Activated CD8-positive, alpha-beta memory T cell treated with anti-CD3 and anti-CD28 coated beads, Interleukin-2, amount 50 U/mL, for 1 hour (primary cell): Measurements from ENCODE around the gene CAMK1D.
"Not testable (repeated sequence)": the region's sequence is repeated elsewhere in the genome, so short reads cannot be mapped to it uniquely, and the experiment has no call there.

ENCODE experiments used
- DNase-seq: peaks from one replicate; pipeline ENCODE4 v3.0.0-alpha.2; 2020; ENCODE audit errors: extremely low read depth

Gene CAMK1D

DNA sequence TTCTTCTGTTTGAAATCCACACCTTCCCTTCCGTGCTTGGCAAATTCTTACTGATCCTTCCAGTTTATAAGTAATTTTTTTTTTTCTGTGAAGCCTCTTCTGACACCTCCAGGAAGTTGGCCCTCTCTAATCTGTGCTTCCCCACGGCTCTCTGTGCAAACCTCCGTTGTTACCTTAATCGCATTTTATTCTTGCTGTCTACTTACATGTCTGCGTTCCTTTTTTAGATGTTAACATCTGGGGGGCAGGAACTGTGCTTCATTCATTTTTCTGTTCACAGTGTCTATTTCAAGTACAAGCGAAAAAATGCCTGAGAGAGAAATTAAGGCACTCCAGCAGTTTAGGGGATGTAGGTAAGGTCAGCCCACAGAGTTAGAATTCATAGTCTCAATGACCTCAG, 8.4 kb upstream of the CAMK1D start:
- DNase-seq = no peak

DNA sequence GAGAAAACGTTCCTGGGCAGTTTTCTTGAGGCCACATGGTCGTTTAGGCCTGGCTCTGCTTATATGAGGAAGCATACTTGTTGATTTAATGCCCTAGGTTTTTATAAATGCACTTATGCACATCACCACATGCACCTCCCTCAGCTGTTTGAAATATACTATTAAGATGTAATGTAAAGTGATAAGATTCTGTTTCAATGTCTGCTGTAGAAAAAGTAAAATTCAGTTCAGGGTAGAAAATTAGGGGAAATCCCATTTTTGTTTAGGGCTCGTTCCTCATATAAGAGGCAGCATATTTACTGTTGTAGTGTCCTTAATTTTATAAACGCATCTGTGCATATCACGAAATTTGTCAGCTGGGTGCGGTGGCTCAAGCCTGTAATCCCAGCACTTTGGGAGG, 7.8 kb upstream of the CAMK1D start:
- DNase-seq = no peak

DNA sequence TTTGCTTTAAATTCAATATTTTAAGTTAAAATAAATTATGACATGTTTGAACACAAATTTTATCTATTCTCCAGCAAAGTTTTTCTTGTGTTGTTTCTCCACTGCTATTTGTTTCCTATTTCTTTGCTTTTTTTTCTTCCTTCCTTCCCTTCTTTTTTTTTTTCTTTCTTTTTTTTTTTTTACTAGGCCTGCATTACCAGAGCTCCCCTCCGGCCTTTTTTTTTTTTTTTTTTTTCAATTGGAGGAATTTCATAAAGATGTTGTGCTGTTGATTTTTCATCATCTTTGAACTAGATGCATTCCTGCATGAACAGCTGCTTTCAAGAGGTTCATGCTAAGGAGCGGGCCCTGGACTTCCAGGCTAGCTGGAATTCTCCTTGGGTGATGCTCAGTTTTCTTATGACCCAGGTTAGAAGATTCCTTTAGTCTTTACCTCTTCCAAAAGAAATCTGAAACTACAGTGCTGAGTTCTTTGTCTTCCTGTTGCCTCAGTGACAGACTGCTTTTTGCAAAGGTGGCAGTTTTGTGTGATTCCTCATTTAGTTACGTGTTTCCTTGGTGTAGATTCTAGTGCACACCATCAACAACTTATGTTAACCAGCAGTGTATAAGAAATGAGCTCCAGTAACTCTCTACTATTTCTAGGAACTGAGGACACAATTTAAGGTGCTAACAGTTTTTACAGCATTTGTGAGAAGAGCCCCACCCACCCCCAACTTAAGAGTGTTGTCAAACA, 4.8 kb upstream of the CAMK1D start:
- DNase-seq = no peak

DNA sequence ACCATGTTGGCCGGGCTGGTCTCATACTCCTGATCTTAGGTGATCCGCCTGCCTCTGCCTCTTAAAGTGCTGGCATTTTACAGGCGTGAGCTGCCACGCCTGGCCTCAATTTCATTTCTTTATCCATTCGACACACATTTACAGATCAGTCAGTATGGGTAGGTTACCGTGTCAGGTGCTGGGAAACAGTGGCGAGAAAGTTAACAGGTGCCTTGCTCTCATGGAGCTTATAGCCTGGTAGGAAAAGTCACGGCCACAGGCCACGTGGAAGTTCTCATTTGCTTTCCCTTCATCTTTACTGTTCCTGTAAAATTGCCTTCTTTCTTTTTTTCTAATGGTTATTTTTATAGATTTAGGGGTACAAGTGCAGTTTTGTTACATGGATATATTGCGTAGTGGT, 2.6 kb upstream of the CAMK1D start:
- DNase-seq = no peak

DNA sequence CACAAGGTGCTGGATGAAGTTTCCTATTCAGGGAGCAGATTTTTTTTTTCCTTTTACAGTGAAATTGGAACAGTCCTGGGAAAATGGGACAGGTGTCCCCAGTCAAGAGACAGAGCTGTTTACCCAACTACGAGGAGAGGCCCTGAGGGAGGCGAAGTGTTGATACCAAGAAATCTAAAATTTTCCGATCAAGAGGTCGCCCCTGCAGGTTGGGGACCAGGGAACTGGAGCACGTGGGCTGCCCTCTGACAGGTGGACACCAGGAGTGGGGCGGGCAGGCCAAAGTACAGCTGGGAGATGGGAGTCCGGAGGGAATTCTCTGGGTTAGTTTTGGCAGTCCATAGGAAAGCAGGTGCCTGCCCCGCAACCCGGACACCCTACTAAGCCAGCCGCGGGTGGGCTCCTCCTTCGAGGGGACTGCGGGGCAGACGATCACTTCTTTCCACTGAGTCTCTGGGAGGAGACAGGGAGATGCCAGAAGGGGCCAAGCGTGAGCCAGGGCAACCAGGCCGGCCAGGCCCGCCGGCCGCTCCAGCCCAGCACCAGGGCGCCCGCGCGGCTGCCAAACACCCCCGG, 965 bp upstream of the CAMK1D start:
- no peak for DNase-seq

DNA sequence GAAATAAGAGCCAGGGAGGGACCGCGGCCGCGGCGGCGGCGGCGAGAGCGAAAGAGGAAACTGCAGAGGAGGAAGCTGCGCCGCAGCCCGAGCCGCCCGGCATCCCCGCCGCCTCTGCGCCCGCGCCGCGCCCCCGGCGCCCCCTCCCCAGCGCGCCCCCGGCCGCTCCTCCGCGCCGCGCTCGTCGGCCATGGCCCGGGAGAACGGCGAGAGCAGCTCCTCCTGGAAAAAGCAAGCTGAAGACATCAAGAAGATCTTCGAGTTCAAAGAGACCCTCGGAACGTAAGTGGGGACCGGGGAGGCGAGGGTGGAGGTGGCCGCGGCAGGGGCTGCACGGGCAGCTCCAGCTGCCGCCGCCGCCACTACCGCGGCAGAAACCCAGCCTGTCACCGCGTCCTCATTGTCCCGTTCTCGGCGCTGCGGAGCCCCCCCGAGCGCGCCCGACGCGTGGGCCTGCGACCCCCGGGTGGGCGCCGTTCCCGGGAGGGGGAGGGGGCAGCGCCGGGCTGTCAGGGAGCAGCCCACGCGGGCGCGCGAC, 351 bp downstream of the CAMK1D start:
- no peak for DNase-seq

DNA sequence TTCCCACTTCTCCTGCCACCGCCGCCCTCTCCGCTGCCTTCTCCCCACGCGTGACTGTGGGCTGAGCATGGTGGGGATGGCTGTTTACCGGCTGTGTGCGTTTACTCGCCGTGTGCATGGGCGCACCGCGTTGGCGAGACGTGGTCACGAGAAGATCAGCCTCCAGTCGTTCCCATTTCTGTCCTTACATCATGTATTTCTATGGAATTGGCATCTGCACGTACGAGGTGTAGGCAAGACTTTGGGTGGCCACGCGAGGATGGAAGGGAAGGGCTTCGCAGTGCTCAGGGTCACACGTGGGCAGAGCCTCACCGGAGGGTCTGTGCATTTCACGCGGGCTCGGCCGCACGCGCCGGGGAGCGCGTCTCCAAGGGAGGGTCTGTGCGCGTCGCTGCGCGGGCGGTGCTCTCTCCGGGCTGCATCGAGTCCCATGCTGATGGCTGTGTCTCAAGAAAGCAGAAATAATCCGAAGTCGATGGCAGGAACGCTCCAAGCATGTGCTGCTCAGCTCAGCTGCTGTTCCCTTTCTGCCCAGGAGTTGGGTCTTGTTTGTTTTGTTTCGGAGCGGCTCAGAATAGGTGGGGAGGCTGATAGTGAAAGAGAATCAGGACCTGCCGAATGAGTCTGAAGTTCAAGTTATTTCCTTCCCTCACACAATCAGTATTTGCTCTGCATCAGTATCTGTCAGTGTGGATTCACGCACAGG, 973 bp downstream of the CAMK1D start:
- DNase-seq = peak; percentile 20

DNA sequence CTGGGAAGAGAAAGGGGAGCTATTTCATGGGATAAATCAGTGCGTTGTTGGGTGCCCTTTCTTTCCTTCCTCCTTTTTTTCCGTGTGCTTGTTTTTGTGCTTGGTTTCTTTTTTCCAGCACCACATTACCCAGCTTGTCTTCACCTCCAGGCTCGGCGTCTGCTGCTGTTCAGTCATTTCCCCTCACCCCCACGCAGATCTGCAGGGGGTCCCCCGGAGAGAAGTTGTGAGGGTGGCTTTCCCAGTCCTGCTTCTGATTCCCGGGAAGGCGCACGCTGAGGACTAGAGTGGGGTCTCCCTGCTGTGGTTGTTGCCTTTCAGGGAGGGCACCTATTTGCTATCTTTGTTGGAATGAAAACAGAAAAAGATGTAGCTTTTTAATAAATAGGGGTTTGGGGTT, 1.6 kb downstream of the CAMK1D start:
- no peak for DNase-seq

DNA sequence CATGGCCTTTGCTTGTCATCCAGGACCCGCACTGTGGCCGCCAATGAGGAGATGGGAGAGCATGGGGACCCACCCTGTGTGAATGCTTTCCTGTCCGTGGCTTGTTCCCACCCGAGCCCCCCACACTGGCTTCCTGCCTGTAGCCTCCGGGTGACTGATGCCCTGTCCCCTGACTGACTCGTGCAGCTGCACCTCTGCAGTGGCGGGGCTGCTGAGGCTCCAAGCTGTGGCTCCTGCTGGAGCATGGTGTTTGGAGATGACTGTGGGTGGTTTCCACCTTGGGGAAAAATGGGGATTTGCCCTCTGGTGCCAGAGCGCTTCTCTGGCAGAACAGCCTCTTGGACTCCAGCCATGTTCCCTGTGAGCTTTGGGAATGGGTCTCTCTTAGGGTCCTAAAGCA, 2.1 kb downstream of the CAMK1D start:
- no peak for DNase-seq

DNA sequence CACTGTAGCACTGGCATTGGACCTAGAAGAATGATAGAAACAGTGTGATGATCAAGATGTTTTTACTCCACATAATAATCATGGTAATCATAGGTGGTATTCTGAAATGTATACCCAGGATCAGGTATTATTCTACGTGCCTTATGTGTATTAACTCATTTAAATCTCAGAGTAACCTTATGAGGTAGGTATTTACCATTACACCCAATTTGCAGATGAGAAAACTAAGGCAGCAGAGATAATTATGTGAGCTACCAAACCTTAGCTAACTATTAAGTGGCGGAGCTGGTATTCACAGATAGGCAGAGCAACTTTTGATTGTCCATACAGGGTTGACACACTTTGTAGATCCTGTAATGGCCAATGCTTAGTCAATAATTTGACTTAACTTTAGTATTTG, 2.5 kb downstream of the CAMK1D start:
- no peak for DNase-seq

DNA sequence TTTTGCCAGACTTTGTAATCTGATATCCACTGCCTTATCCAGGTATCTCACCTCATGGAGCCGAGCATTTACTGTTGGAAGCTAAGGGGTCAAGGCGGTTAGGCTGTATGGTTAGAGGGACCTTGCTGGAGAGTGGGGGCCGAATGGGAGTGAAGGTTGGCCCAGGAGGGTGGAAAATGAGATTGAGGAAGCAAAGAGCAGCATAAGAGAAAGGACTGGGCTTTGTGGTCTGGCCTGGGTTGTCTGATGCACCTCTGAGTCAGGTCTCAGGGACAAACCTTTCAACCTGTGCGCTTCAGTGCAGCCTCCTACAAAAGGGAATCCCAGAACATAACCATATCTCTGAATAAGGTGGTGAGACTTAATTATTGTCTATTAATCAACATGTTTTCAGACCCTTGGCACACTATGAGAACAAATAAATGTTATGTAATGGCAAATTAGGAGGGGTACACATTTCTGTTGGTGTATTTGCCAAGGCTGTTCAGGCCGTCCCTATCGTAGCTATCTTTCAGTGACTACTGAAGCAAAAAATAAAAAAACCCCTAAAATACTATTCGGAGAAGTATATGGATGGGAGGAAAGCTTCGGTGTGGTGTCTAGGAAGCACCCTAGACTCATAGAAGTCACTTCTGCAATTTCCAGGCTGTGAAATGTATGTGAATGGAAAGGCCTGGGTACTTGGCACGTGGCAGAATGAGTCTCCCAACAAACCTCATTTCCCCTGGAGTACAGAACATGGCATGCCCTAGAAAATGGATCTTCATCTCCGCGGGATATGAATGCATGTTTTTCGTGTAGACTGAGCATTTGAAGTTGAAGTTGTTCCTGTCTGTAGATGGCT, 4.3 kb downstream of the CAMK1D start:
- no peak for DNase-seq

DNA sequence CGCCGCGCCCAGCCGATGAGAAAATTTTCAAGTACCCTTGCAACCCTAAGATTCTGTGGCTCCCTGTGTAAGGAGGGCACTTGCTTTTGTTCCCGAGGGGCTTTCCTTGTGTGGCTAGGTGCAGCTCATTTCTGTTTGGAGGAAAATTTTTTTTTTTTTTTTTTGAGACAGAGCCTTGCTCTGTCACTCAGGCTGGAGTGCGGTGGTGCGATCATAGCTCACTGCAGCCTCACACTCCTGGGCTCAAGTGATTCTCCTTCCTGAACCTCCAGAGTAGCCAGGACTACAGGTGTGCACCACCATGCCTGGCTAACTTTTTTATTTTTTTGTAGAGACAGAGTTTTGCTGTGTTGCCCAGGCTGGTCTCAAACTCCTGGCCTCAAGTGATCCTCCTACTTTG, 5.3 kb downstream of the CAMK1D start:
- DNase-seq = not testable (repeated sequence)

DNA sequence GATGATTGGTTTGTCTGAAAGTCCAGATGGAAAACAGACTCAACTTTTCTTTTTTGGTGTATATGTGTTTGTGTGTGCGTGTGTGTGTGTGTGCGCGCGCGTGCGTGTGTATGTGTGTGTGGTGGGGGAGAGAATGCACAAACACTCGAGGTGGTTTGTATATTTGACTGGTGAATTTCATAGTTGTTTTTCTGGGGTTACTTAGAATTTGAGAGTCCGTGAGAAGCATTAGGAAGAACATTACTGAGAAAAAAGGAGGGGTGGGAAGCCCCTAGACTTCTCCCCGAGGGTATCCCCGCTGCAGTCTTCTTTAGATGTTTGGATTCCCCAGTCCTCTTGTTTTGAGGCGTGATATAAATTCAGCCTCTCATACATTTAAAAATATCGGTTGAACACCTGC, 6.0 kb downstream of the CAMK1D start:
- no peak for DNase-seq

DNA sequence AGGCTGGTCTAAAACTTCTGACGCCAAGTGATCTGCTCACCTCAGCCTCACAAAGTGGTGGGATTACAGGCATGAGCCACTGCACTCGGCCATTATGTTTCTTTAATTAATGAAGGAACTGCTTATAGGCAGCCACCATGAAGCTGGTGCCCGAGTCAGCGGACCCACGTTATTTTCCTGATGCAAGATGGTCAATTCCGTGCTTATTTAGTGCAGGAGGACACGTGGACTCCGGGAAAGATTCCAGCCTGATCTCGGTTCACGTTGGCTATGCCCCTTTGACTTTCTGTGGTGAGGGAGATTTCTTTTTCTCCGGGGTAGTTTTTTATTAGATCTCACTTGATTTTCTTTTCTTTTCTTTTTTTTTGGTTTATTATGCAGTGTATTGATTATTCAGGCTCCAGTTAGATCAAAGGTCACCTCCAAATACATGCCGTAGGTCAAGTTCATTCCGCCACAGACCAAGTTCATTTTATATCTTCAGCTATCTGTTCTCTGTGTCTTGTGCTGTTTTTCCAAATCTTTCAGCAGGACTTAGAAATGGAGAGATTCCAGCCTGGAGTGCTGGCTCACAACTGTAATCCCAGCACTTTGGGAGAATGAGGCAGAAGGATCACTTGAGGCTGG, 8.3 kb downstream of the CAMK1D start:
- DNase-seq = no peak

DNA sequence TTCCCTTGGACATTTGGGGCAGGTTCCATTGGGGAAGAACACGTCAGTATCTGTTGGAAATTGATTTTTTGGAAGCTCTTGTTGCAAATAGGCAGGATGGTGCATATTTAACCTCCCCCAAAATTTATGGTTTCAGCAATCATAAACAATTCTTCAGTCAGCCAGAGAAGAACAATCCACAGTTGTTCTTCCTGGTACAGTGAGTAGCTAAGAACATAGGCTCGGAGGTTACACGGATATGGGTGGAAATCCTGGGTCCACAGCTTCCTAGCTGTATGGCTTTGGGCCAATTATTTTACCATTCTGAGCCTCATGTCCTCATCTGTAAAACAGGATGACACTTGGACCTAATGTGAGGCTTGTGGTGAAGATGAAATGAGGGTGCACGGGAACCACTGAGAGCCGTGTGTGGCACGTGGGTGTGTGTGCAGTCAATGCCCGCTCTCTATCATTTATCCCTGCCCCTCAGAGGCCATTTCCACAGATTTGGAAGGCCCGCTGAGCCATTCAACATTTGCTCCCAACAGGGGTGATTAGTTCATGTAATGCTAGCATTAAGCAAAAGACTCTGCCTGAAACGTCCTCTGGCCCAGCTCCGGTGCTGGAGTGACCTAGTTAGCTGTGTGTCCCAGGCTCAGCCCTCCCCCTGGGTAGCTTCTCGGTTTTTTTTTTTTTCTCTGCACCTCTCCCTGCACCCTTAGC, 9.7 kb downstream of the CAMK1D start:
- no peak for DNase-seq

DNA sequence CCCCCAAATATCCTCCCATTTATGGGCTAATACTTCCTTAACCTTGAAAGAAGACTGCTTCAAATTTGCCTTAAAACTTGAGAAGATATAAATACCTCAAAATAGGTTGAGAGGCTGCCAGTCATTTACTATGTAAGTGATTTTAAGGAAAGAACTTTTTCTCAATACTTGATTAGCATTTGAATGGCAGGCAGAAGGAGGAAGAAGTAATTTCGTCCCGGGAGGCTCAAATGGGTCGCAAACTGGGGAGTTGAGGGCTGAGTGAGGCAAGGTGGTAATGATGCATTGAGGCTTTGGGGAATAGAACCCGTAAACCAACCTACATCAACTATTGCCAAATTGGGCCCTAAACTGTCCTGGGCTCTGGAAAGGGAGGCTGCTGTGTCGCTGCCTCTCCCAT, 11.1 kb downstream of the CAMK1D start:
- DNase-seq = no peak

DNA sequence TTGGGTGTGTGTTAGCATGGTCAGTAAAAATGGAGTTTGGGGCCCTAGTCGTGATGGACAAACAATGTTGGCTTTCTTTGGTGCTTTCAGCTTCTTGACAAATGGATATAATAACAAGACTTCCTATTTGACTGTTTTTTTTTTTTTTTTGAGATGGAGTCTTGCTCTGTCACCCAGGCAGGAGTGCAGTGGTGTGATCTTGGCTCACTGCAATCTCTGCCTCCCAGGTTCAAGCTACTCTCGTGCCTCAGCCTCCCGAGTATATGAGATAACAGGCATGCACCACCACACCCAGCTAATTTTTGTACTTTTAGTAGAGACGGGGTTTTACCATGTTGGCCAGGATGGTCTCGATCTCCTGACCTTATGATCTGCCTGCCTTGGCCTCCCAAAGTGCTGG, 11.8 kb downstream of the CAMK1D start:
- DNase-seq = not testable (repeated sequence)

DNA sequence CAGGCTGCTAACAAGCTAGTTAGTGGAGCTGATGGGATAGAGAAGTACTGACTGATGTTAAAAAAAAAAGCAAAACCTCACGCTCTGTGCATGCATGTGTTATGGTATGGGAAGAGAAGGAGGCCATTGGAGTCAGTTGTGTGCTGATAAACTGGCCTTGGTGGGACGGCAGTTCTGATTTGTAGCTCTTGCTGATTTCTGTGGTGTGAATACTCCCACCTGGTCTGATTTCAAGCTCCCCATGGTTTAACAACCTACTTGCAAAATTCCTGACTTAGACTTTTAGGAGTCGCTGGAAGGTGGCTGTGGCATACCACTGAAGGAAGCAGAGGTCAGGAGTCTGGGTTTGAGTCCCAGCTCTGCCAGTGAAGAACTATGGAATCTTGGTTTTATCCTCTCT, 15.2 kb downstream of the CAMK1D start:
- DNase-seq = no peak

DNA sequence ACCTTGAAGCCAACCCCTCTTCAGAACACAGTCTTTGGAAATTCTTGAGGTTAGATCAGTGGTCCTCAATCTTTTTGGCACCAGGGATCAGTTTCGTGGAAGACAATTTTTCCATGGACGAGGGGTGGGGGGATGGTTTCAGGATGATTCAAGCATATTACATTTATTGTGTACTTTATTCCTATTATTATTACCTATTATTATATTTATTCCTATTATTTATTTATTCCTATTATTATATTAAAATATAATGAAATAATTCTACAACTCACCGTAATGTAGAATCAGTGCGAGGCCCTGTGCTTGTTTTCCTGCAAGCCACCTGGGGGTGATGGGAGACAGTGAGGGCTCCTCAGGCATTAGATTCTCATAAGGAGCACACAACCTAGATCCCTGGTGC, 17.9 kb downstream of the CAMK1D start:
- DNase-seq = no peak

DNA sequence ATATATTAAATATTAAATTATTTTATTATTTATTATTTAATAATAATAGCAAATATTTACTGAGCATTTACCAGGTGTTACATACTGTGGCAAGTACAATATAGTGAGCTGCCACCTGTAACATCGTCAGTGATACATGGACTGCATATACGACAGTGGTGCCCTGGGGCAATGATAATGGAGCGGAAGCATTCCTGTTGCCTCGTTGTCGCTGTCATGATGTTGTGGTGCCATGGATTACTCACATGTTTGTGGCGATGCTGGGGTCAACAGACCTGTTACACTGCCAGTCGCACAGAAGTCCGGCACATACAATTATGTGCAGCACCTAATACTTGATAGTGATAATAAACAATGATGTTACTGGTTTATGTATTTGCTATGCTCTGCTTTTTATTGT, 20.6 kb downstream of the CAMK1D start:
- no peak for DNase-seq

DNA sequence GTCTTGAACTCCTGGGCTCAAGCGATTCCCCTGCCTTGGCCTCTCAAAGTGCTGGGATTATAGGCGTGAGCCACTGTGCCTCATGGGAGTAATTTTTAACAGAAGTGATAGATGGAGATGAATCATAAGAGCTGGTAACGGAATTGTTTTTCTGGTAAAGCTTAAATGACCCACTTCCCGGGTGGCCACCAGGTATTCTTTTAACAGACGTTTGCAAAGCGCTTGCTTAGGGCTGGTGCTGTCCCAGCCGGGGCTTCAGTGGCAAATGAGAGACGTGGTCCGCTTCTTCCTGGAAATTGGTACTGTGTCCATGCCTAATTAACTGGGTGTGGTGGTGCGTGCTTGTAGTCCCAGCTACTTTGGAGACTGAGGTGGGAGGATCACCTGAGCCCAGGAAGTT, 23.5 kb downstream of the CAMK1D start:
- DNase-seq = no peak
